Measurements from ENCODE around the gene PLD6.
"Not testable (repeated sequence)": the region's sequence is repeated elsewhere in the genome, so short reads cannot be mapped to it uniquely, and the experiment has no call there.

Gene PLD6

DNA sequence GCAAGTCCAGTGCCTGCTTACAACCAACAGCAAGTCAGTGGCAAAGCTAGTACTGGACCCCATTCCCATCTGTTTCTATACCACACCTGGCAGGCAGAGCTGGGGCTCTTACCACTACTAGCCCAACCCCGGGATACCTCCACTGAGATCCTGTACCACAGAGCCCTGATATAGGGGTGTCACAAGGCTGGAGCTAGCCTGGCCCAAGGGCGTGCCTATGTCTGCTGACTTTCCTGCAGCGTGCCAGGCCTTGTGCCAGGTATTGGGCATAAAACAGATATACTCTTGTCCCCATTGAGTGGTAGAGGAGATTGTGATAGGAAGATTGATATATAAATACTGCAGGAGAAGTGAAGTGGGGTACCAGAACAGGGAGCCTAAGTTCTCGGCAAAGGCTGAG lies 44.4 kb downstream of the PLD6 start:
- H2BK5ac ChIP-seq (ENCODE audit: low read length), result no peak overlapping the region
- H2BK15ac ChIP-seq (replicated peaks; ENCODE audit: low read depth), result no peak overlapping the region
- H3K36me3 ChIP-seq (ENCODE audit: control insufficient read depth, insufficient read depth, low read length), result peaks cover 4% of the 10 kb centered on the region
- H3K23ac ChIP-seq (ENCODE audit: low read length), result no peak overlapping the region
- no peaks in the 10 kb centered on the region for H3K79me2 ChIP-seq (ENCODE audit: control insufficient read depth, insufficient read depth, low read length)
- H3K79me1 ChIP-seq (ENCODE audit: low read length), result no peaks in the 10 kb centered on the region
- no peak overlapping the region for H3K4ac ChIP-seq (ENCODE audit: low read depth, low read length)
- H3K27me3 ChIP-seq (ENCODE audit: insufficient read depth, low read length, poor library complexity), result no peaks in the 10 kb centered on the region
- no peak overlapping the region for H3K56ac ChIP-seq (ENCODE audit: low read length)
- no peak overlapping the region for H3K4me2 ChIP-seq (ENCODE audit: low read length)
- H3K27ac ChIP-seq (ENCODE audit: low read depth, low read length), result no peak overlapping the region
- H4K5ac ChIP-seq (ENCODE audit: low read length), result no peak overlapping the region
- DNase-seq, result no peak
- no peaks in the 10 kb centered on the region for H3K4me1 ChIP-seq (ENCODE audit: control insufficient read depth, low read depth, low read length)
- H3K18ac ChIP-seq (ENCODE audit: low read length), result no peak overlapping the region
- H3K9ac ChIP-seq (ENCODE audit: low read length), result no peak overlapping the region
- no peak overlapping the region for H3K4me3 ChIP-seq (ENCODE audit: low read length)
- no CpG with 5 or more reads among the region's 4 CpGs for WGBS (ENCODE audit: extremely low coverage, insufficient coverage, low lambda C conversion rate)
- H2AK5ac ChIP-seq (ENCODE audit: low read length), result no peak overlapping the region
- no peak overlapping the region for H4K8ac ChIP-seq (ENCODE audit: low read depth, low read length)
- H2BK120ac ChIP-seq (ENCODE audit: low read depth, low read length), result no peak overlapping the region

DNA sequence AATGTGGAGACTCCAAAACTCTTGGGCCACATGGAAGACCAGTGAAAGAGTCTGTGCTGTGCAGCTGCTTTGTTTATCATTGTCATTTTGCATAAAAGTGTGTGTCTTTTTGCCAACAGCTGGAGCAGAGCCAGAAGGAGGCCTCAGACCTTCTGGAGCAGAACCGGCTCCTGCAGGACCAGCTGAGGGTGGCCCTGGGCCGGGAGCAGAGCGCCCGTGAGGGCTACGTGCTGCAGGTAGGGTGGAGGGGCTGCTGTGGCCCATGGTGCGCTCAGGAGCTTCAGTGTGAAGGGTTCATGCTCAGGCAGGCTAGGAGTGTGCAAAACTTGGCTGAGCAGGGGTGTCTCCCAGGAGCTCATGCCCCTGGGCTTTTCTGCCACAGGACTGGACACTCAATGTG lies 45.0 kb downstream of the PLD6 start:
- Histone ChIP-seq H3K4me2 (ENCODE audit: low read length) (no peak overlapping the region), H3K4ac (ENCODE audit: low read depth, low read length) (no peak overlapping the region), H2BK120ac (ENCODE audit: low read depth, low read length) (no peak overlapping the region), H3K9ac (ENCODE audit: low read length) (no peak overlapping the region), H3K27ac (ENCODE audit: low read depth, low read length) (no peak overlapping the region), H2AK5ac (ENCODE audit: low read length) (no peak overlapping the region), H3K4me1 (ENCODE audit: control insufficient read depth, low read depth, low read length) (no peaks in the 10 kb centered on the region), H3K36me3 (ENCODE audit: control insufficient read depth, insufficient read depth, low read length) (peaks cover 4% of the 10 kb centered on the region), H4K8ac (ENCODE audit: low read depth, low read length) (no peak overlapping the region), H2BK15ac (replicated peaks; ENCODE audit: low read depth) (no peak overlapping the region), H3K79me2 (ENCODE audit: control insufficient read depth, insufficient read depth, low read length) (no peaks in the 10 kb centered on the region), H3K4me3 (ENCODE audit: low read length) (no peak overlapping the region), H2BK5ac (ENCODE audit: low read length) (no peak overlapping the region), H3K27me3 (ENCODE audit: insufficient read depth, low read length, poor library complexity) (no peaks in the 10 kb centered on the region), H3K79me1 (ENCODE audit: low read length) (no peaks in the 10 kb centered on the region), H3K18ac (ENCODE audit: low read length) (no peak overlapping the region), H4K5ac (ENCODE audit: low read length) (no peak overlapping the region), H3K23ac (ENCODE audit: low read length) (no peak overlapping the region), H3K56ac (ENCODE audit: low read length) (no peak overlapping the region)
- no peak for DNase-seq
- no CpG with 5 or more reads among the region's 6 CpGs for WGBS (ENCODE audit: extremely low coverage, insufficient coverage, low lambda C conversion rate)

- no peak overlapping the region for H4K8ac ChIP-seq (ENCODE audit: low read depth, low read length)
- no peak overlapping the region for H3K18ac ChIP-seq (ENCODE audit: low read length)
- H3K36me3 ChIP-seq (ENCODE audit: control insufficient read depth, insufficient read depth, low read length), result peaks cover 9% of the 10 kb centered on the region
- no peak overlapping the region for H2BK15ac ChIP-seq (replicated peaks; ENCODE audit: low read depth)
- no peak overlapping the region for H2BK5ac ChIP-seq (ENCODE audit: low read length)
- no peak overlapping the region for H3K4ac ChIP-seq (ENCODE audit: low read depth, low read length)
- no peak overlapping the region for H3K23ac ChIP-seq (ENCODE audit: low read length)
- H3K56ac ChIP-seq (ENCODE audit: low read length), result no peak overlapping the region
- WGBS (ENCODE audit: extremely low coverage, insufficient coverage, low lambda C conversion rate), result no CpG with 5 or more reads among the region's 4 CpGs
- H2BK120ac ChIP-seq (ENCODE audit: low read depth, low read length), result no peak overlapping the region
- no peaks in the 10 kb centered on the region for H3K4me1 ChIP-seq (ENCODE audit: control insufficient read depth, low read depth, low read length)
- no peaks in the 10 kb centered on the region for H3K27me3 ChIP-seq (ENCODE audit: insufficient read depth, low read length, poor library complexity)
- H3K4me3 ChIP-seq (ENCODE audit: low read length), result no peak overlapping the region
- H3K9ac ChIP-seq (ENCODE audit: low read length), result no peak overlapping the region
- H3K79me1 ChIP-seq (ENCODE audit: low read length), result no peaks in the 10 kb centered on the region
- no peak for DNase-seq
- H3K27ac ChIP-seq (ENCODE audit: low read depth, low read length), result no peak overlapping the region
- H3K4me2 ChIP-seq (ENCODE audit: low read length), result no peak overlapping the region
- H2AK5ac ChIP-seq (ENCODE audit: low read length), result no peak overlapping the region
- H4K5ac ChIP-seq (ENCODE audit: low read length), result no peak overlapping the region
- no peaks in the 10 kb centered on the region for H3K79me2 ChIP-seq (ENCODE audit: control insufficient read depth, insufficient read depth, low read length)
Measured at GRCh38 chr17:17159571-17159970, 46.6 kb downstream of the PLD6 start.

DNA sequence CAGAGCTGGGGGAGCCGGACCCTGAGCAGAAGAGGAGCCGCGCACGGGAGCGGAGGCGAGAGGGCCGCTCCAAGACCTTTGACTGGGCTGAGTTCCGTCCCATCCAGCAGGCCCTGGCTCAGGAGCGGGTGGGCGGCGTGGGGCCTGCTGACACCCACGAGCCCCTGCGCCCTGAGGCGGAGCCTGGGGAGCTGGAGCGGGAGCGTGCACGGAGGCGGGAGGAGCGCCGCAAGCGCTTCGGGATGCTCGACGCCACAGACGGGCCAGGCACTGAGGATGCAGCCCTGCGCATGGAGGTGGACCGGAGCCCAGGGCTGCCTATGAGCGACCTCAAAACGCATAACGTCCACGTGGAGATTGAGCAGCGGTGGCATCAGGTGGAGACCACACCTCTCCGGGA lies 47.6 kb downstream of the PLD6 start:
- not testable (repeated sequence) for H3K4ac ChIP-seq (ENCODE audit: low read depth, low read length); H3K18ac ChIP-seq (ENCODE audit: low read length); H2BK120ac ChIP-seq (ENCODE audit: low read depth, low read length); H4K5ac ChIP-seq (ENCODE audit: low read length); H3K4me3 ChIP-seq (ENCODE audit: low read length); H3K4me2 ChIP-seq (ENCODE audit: low read length); H3K79me2 ChIP-seq (ENCODE audit: control insufficient read depth, insufficient read depth, low read length); H3K27ac ChIP-seq (ENCODE audit: low read depth, low read length); DNase-seq; H2BK15ac ChIP-seq (replicated peaks; ENCODE audit: low read depth); H3K56ac ChIP-seq (ENCODE audit: low read length); H3K79me1 ChIP-seq (ENCODE audit: low read length); H3K9ac ChIP-seq (ENCODE audit: low read length); H3K4me1 ChIP-seq (ENCODE audit: control insufficient read depth, low read depth, low read length); H3K27me3 ChIP-seq (ENCODE audit: insufficient read depth, low read length, poor library complexity); H4K8ac ChIP-seq (ENCODE audit: low read depth, low read length); H2BK5ac ChIP-seq (ENCODE audit: low read length); H3K23ac ChIP-seq (ENCODE audit: low read length); H2AK5ac ChIP-seq (ENCODE audit: low read length)
- peaks cover 13% of the 10 kb centered on the region for H3K36me3 ChIP-seq (ENCODE audit: control insufficient read depth, insufficient read depth, low read length)
- WGBS (ENCODE audit: extremely low coverage, insufficient coverage, low lambda C conversion rate), result no CpG with 5 or more reads among the region's 33 CpGs

- H3K9ac ChIP-seq (ENCODE audit: low read length), result no peak overlapping the region
- H3K79me1 ChIP-seq (ENCODE audit: low read length), result no peaks in the 10 kb centered on the region
- no peak overlapping the region for H4K8ac ChIP-seq (ENCODE audit: low read depth, low read length)
- H3K27me3 ChIP-seq (ENCODE audit: insufficient read depth, low read length, poor library complexity), result no peaks in the 10 kb centered on the region
- H2BK5ac ChIP-seq (ENCODE audit: low read length), result no peak overlapping the region
- H3K4me2 ChIP-seq (ENCODE audit: low read length), result no peak overlapping the region
- H2AK5ac ChIP-seq (ENCODE audit: low read length), result no peak overlapping the region
- no CpG with 5 or more reads among the region's 6 CpGs for WGBS (ENCODE audit: extremely low coverage, insufficient coverage, low lambda C conversion rate)
- H3K79me2 ChIP-seq (ENCODE audit: control insufficient read depth, insufficient read depth, low read length), result no peaks in the 10 kb centered on the region
- no peak overlapping the region for H3K18ac ChIP-seq (ENCODE audit: low read length)
- H3K4ac ChIP-seq (ENCODE audit: low read depth, low read length), result no peak overlapping the region
- no peak overlapping the region for H3K56ac ChIP-seq (ENCODE audit: low read length)
- no peaks in the 10 kb centered on the region for H3K4me1 ChIP-seq (ENCODE audit: control insufficient read depth, low read depth, low read length)
- no peak overlapping the region for H4K5ac ChIP-seq (ENCODE audit: low read length)
- no peak overlapping the region for H3K23ac ChIP-seq (ENCODE audit: low read length)
- H3K27ac ChIP-seq (ENCODE audit: low read depth, low read length), result no peak overlapping the region
- H2BK15ac ChIP-seq (replicated peaks; ENCODE audit: low read depth), result no peak overlapping the region
- no peak for DNase-seq
- no peak overlapping the region for H2BK120ac ChIP-seq (ENCODE audit: low read depth, low read length)
- peaks cover 15% of the 10 kb centered on the region for H3K36me3 ChIP-seq (ENCODE audit: control insufficient read depth, insufficient read depth, low read length)
- H3K4me3 ChIP-seq (ENCODE audit: low read length), result no peak overlapping the region
Measured at GRCh38 chr17:17157041-17157440, 49.1 kb downstream of the PLD6 start.

DNA sequence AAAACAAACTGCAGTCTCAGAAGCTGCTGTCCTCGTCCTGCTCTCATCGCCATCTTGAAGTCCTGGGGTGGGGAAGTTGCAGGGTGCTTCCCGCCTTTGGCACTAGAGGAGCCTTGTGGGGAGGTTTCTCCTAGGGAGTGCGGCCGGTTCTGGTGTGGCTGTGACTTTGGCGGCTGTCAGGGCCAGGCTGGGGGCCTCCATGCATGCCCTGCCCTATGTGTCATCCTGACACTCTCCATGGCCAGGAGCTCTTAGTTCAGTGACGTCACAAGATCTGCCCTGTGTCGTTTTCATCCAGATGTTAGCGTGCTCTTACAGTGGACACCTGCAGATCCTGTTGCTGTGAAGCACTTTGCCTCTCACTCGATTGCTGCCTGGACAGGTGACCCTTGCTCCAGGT lies 49.6 kb downstream of the PLD6 start:
- no peak for DNase-seq

More for the DNA sequence above, 49.6 kb downstream of the PLD6 start:
- no peak overlapping the region for H2AK5ac ChIP-seq (ENCODE audit: low read length)
- no peaks in the 10 kb centered on the region for H3K27me3 ChIP-seq (ENCODE audit: insufficient read depth, low read length, poor library complexity)
- no peak overlapping the region for H4K8ac ChIP-seq (ENCODE audit: low read depth, low read length)
- H3K4me2 ChIP-seq (ENCODE audit: low read length), result no peak overlapping the region
- H3K4me1 ChIP-seq (ENCODE audit: control insufficient read depth, low read depth, low read length), result no peaks in the 10 kb centered on the region
- H3K9ac ChIP-seq (ENCODE audit: low read length), result no peak overlapping the region
- peaks cover 15% of the 10 kb centered on the region for H3K36me3 ChIP-seq (ENCODE audit: control insufficient read depth, insufficient read depth, low read length)
- no peak overlapping the region for H2BK120ac ChIP-seq (ENCODE audit: low read depth, low read length)
- H3K79me1 ChIP-seq (ENCODE audit: low read length), result no peaks in the 10 kb centered on the region
- no peak overlapping the region for H2BK15ac ChIP-seq (replicated peaks; ENCODE audit: low read depth)
- H3K56ac ChIP-seq (ENCODE audit: low read length), result no peak overlapping the region
- no peak overlapping the region for H2BK5ac ChIP-seq (ENCODE audit: low read length)
- H3K4me3 ChIP-seq (ENCODE audit: low read length), result no peak overlapping the region
- H3K4ac ChIP-seq (ENCODE audit: low read depth, low read length), result no peak overlapping the region
- no peak overlapping the region for H3K18ac ChIP-seq (ENCODE audit: low read length)
- no peak overlapping the region for H4K5ac ChIP-seq (ENCODE audit: low read length)
- H3K27ac ChIP-seq (ENCODE audit: low read depth, low read length), result no peak overlapping the region
- H3K79me2 ChIP-seq (ENCODE audit: control insufficient read depth, insufficient read depth, low read length), result no peaks in the 10 kb centered on the region
- no CpG with 5 or more reads among the region's 10 CpGs for WGBS (ENCODE audit: extremely low coverage, insufficient coverage, low lambda C conversion rate)
- no peak overlapping the region for H3K23ac ChIP-seq (ENCODE audit: low read length)

All from mesendoderm (in vitro differentiated cells).